Left kidney (tissue), 8 donors: ENCODE data around the gene FOXP3. TPM values are rescaled to one million over a fixed set of nuclear protein-coding genes. Genes with fewer than 3 reads are reported as not detected.
"Not testable (repeated sequence)": the region's sequence is repeated elsewhere in the genome, so short reads cannot be mapped to it uniquely, and the experiment has no call there.

Experiments used
- DNase-seq: peaks from one replicate; pipeline ENCODE4 v3.0.0-alpha.2; 2013
- long read RNA-seq, 8 donors: transcript quantifications; one replicate each; lab custom pipeline, GENCODE V29; 2026
- polyA plus RNA-seq: library from polyadenylated mRNA; unstranded; fragments of 120-200 nt; gene quantifications from one replicate; pipeline ENCODE4 v1.2.1, GENCODE V29; 2013; ENCODE audit not compliant: insufficient read length

FOXP3 gene, protein sequence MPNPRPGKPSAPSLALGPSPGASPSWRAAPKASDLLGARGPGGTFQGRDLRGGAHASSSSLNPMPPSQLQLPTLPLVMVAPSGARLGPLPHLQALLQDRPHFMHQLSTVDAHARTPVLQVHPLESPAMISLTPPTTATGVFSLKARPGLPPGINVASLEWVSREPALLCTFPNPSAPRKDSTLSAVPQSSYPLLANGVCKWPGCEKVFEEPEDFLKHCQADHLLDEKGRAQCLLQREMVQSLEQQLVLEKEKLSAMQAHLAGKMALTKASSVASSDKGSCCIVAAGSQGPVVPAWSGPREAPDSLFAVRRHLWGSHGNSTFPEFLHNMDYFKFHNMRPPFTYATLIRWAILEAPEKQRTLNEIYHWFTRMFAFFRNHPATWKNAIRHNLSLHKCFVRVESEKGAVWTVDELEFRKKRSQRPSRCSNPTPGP
- polyA plus RNA-seq = 0.85 TPM
- long read RNA-seq, donor 1, partial matches to known transcripts = 0 of 1 reads
- long read RNA-seq, donor 1, other reads (novel, unspliced or antisense) = 0 of 1 reads
- long read RNA-seq, donor 2 = 0 reads
- long read RNA-seq, donor 3 = 0 reads
- long read RNA-seq, donor 4 = 0 reads
- long read RNA-seq, donor 5 = 0 reads
- long read RNA-seq, donor 6 = 0 reads
- long read RNA-seq, donor 7 = 0 reads
- long read RNA-seq, donor 8 = 0 reads

DNA sequence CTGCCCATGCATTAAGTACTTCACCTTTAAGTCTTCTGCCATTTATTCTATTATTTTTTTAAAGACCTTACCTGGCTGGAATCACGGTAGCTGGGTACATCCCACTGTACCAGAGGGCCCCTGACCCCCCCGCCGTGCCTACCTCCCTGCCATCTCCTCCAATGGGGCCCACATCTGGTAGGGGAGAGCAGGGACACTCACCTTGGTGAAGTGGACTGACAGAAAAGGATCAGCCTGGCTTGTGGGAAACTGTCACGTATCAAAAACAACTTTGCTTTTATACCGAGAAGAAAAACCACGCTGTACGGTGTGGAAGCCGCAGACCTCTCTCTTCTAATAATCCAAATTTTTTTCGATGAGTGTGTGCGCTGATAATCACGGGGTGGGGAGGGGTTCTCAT, at the start of gene FOXP3:
Gene FOXP3 (minus strand): TSS at position 251 of the 400 bp plus-strand sequence. CDS start 6,205 bp downstream, outside the sequence.
- no peak for DNase-seq

DNA sequence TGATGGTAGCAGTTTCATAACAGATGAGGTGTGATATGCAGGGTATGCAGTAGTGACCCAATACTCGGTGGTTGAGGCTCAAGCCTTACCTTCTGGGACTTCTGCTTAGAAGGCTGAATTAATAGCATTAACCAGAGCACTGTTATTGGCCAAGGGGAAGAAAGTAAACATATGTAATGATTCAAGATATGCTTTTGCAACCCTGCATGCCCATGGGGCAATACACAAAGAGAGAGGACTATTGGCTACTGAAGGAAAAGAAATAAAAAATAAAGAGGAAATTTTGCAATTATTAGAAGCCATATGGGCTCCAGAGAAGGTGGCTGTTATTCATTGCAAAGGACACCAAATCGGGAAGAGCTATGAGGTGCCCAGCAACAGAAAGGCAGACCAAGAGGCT, 47.7 kb upstream of the FOXP3 start:
- DNase-seq = no peak

DNA sequence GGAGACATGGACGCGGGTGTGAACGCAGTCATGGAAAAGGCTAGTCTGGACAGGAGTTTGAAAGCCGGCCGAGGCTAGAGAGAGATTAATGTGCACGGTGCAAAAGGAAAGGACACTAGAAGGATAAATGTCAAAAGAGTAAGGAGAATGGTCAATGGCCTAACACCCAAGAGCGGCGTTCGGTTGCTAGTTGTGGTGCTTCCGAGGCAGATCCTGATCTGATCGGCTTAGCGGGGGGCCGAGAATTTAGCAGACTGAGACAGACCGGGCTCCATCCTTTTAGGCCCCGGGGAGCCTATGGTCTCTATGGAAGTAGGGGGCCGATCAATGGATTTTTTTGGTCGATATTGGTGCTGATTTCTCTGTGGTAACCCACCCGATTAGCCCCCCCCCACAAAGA, 45.9 kb upstream of the FOXP3 start:
- DNase-seq = no peak

DNA sequence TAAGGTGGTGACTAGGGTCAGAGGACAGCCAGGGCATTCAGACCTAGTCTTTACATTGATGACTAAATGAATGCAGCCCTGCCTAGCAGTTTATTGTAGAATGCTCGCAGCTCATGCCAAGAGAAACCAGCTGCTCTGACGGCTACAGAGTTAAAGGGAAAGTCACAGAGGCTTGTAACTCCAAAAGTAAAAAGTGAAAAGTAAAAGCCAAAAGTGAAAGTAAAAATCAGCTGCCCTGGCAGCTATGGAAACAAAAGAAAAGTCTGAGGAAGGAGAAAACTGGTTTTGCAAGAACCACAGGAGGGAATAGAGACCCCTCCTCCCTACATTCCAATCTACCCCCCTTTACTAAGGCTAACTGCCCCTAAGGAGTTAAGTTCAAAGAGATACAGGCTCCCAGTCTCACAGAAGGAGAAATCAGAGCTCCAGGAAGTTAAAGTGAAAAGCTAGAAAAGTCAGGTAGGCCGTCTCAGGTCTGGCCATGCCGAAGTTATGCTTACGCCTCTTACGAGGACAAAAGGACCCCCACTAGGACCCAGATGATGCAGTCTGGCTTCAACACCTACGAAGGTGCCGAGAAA, 45.0 kb upstream of the FOXP3 start:
- DNase-seq = peak; percentile 48

DNA sequence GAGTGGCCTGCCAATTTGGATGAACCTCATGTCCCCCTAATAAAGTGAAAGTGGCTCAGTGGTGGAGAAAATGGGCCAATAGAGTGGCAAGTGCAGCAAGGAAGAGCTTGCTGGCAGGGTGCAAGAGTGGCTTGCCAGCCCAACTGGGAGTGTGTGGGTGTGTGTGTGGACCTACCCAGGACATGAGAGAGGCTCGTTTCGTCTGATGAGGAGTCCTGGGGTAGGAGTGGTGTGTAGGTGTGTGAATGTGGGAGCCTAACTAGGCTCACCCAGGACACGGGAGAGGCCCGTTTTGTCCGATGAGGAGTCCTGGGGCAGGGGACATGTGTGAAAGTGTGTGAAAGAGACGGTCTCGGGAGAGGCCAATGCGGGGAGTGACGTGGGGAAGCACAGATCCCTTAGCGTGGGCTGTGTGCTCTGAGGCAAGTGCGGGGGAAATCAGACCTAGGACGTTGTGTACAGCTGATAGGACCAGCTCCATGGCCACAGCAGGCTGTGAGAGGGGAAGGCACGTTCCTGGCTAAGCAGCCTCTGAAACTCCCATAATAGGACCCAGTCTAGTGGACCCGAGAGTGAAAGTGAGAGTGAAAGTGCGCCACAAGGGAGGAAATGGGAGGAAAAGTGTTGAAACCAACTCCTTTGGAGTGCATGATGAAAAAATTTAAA, 44.2 kb upstream of the FOXP3 start:
- DNase-seq = no peak

DNA sequence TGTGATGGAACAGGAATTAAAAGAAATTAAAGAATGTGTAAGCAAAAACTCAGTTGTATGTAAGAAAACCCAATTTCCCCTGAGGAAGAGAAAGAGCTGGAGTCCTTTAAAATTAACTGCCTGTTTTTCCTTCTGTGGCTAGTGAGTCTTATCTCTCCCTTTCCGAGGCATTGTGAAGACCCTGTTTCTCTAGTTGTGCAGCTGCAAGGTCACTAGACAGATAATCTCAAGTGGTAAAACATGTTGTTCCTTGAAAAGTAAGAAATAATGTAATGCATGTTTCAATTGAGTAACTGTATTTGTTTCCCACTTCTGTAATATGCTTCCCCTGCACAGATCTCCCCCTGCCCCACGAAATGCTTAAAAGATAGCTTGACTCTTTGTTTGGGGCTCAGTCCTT, 43.3 kb upstream of the FOXP3 start:
- not testable (repeated sequence) for DNase-seq

DNA sequence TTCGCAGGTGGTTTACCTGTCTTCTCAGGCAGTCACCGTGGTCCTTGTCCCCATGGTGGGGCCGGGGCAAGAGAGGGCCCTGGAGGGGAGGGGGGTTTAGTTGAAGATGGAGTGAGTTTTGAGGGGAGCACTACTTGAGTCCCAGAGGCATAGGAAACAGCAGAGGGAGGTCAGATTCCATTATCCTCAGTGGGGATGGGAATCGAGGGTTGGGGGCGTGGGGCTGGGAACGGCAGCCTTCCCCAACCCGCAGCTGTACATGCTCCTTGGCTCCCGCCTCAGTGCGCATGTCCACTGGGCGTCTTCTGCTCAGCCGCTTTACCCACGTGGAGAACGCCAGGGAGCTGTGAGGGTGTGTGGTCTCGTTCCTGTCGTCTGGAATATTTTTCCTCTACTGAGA, 38.8 kb upstream of the FOXP3 start, which contains the start of gene GAGE10:
Gene GAGE10 (plus strand): TSS at position 301 of the 400 bp plus-strand sequence. CDS start 1,214 bp downstream, outside the sequence.
- no peak for DNase-seq

DNA sequence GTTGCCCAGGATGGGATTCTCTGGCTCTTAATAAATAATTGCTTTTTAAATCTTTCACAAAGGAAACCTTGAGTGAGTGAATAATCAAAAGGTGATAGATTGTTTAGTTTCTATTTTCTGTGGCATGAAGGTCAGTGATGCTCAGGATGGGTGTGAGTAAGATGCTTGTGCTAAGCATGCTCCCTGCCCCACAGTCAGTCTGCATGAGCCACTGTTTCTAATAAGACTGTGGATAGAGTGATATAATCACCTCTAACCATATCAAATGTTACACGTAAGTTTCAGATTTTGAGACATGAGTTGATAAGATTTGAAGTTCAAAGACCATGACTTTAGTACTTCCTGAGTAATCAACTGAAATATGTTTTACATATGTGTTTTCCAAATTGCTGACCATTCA, 36.2 kb upstream of the FOXP3 start:
- DNase-seq = no peak

DNA sequence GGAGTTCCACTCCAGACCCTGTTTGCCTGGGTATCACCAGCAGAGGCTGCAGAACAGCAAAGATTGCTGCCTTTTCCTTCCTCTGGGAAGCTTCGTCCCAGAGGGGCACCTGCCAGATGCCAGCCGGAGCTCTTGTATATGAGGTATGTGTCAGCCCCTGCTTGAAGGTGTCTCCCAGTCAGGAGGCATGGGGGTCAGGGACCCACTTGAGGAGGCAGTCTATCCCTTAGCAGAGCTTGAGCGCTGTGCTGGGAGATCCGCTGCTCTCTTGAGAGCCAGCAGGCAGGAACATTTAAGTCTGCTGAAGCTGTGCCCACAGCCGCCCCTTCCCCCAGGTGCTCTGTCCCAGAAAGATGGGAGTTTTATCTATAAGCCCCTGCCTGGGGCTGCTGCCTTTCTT, 34.8 kb upstream of the FOXP3 start:
- DNase-seq = not testable (repeated sequence)

DNA sequence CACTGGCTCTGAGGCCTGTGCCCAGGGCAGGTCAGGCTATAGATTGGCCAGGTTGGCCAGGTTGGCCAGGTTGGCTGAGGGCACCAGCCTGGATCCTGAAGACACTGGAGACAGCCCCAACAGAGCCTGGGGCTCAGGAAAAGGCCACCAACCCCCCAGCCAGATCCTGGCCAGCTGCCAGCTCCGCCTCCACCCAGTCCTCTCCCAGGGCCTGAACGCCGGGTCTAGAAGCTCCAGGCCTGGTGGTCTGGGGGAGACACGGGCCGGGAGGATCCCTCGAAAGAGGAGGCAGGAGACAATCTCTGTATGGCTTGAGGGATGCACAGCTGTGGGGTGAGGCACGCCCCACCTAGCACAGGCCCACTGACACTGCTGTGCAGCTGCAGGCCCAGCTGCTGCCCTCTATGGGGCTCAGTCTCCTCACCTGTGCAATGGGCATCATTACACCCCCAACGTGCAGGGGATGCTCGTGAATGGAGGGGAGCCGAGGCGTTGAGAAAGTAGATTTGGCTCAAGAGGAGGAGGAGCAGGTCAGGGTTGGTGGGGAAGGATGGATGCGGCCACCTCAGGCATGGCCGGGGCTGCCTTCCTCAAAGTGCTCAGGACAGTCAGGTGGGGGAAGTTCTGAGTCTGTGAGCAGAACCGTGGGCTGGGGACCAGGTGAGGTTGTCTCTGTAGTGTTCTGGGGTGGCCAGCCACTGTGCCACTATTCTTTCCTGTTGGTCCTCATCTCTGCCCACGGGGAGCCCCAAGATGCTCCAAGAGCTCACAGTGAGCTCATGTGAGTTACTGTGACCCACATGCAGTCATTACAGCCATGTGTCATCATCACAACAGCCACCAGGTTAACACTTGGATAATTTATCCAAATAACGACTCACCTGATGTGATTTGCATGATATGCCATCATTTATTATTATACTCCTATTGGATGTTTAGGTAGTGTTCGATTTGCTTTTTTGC, 28.2 kb upstream of the FOXP3 start:
- DNase-seq = no peak

DNA sequence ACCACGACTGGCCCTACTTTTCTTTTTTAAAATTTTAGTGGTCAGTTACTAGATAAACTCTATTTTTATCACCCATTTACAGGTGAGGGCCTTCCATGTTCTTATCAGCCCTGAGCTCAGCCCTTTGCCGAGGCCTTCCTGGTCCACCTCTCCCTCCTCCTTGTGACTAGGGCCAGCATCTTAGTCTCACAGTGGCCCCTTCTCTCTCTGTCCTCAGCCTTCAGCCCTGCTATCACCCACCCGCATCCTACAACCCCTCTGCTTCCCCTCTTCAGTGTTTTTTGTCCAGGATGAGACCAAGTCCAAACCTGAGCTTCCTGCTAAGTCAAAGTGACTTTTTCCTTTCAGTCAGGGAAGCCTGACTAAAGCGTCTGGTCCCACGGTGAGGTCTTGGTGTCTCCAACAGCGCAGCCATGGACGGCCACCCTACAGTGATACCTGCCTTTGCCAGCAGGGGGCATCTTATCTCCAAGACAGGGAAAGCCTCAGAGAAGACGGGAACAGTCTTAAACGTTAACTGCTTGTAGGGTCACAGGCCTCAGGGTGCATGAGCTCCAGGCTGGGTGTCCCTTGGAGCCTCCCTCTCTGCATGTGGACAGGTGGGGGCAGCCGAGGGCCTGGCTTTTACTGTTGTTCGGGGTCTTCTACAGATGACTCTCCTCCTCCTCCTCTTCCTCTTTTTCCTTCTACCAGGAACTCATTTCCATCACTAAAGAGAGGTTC, 27.3 kb upstream of the FOXP3 start:
- DNase-seq = peak; percentile 55

DNA sequence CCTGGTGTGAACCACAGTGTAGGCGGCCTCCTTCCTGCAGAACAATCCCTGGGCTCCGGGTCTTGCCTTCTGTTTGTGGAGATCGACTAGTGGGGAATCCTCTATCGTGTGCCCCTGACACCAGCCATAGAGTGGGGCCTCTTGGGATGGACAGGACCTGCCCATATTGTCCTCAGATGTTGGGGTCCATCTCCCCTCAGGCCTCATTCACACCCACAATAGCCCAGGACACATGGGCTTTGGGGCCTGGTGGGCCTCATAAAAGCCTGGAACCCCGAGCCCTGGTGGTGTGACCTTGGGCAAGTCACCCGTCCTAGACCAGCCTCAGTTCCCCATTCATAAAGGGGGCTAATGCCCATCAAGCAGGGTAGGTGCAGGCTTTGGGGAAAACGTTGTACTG, 25.7 kb upstream of the FOXP3 start:
- DNase-seq = no peak

DNA sequence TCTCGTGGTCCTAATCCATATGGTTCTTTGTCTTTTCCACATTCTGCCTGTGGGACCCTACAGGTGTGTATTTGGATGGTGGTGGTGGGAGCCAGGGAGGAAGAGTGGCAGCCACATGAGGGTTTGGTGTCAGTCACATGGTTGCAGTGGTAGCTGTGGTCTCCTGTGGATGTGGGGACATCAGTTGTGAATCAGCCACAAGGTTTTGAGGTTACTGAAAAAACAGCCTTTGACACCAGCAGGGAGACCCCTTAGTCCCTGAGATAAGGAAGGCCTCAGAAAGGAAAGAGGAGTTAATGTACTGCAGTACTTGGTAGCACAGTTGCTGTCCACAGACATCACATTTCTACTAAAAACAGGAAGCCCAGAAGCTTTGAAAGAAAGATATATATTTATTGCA, 23.2 kb upstream of the FOXP3 start:
- no peak for DNase-seq

DNA sequence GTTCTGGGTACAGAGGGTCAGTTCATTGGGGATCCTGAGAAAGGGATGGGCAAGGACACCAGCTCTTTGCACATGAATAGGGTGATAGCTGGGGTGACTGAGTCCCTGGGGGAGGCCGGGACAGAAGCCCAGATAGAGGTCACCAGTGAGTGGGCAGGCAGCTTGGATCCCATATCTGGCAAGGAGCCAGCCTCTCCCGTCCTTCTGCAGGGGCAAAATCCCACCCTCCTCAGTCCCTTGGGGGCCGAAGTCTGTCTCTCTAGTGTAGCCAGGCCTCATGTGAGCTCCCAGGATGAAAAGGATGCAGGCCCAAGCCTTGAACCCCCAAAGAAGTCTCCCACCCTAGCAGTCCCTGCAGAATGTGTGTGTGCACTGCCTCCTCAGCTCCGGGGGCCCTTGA, 22.1 kb upstream of the FOXP3 start:
- DNase-seq = no peak

DNA sequence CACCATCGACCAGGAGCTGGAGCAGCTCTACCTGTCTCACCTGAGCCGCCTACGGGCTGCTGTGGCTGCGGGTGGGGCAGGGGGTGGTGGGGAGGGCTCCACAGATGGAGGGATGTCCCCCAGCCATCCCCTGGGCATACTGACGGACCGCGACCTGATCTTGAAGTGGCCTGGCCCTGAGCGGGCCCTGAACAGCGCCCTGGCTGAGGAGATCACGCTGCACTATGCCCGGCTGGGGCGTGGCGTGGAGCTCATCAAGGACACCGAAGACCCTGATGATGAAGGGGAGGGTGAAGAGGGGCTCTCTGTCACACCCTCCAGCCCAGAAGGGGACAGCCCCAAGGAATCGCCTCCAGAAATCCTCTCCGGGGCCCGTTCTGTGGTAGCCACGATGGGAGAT, 21.6 kb upstream of the FOXP3 start:
- DNase-seq = no peak

DNA sequence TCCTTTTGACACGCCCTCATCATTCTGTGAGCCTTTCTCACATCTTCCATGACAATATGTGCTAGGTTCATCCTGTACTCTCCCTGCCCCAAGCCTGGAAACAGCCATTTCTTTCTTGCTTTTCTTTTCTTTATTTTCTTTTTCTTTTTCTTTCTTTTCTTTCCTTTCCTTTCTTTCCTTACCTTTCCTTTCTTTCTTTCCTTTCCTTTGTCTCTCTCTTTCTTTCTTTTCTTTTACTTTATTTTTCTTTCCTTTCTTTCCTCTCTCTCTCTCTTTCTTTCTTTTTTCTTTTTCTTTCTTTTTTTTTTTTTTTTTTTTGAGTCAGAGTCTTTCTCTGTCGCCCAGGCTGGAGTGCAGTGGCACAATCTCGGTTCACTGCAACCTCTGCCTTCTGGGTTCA, 19.7 kb upstream of the FOXP3 start:
- DNase-seq = no peak

DNA sequence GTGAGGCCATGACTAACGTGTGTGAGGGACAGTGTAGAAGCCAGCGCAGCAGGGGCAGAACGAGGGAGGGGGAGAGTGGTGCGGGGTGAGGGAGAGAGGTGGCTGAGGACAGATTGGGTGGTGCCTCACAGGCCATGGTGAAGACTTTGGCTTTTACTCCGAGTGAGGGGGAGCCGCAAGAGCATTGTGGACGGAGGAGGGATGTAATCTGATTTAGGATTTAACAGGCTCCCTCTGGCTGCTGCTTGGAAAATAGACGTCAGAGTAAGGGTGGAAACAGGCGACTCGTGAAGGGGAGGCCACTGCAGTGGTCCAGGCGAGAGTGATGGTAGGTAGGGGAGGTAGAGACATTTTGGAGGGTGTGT, 18.1 kb upstream of the FOXP3 start:
- DNase-seq = peak; percentile 33

DNA sequence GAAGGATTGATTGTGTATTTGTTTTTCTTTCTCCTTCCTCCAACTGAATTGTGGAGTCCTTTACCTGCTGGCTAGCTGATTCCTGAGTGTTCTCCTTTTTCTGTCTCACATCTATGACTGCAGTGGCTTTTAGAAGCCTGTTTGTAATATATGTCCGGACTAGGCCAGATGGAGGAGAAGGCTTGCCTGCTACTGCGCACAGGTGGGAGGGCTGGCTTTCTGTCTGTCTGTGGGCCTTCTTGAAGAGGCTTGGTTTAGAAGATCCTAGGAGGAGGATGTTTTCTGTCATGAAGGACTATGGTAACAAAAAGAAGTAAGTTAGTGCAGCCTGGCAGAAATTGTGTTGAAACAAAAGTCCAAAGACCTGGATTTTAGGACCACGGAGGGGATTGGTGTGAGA, 13.6 kb upstream of the FOXP3 start:
- no peak for DNase-seq

DNA sequence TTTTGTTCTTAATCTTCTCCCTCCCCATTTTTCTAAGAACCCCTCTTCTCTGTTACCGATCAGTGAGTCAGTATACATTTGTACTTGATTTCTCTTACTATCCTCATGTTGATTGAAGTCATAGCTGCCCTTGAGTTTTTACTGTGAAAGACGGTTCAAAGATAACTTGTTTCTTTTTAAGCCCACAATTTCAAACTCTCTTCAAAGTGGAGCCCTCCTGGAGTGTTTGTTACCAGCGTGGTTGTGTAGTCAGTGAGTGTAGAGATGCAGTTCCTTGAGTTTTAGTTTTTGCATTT, 13.0 kb upstream of the FOXP3 start:
- DNase-seq = no peak

DNA sequence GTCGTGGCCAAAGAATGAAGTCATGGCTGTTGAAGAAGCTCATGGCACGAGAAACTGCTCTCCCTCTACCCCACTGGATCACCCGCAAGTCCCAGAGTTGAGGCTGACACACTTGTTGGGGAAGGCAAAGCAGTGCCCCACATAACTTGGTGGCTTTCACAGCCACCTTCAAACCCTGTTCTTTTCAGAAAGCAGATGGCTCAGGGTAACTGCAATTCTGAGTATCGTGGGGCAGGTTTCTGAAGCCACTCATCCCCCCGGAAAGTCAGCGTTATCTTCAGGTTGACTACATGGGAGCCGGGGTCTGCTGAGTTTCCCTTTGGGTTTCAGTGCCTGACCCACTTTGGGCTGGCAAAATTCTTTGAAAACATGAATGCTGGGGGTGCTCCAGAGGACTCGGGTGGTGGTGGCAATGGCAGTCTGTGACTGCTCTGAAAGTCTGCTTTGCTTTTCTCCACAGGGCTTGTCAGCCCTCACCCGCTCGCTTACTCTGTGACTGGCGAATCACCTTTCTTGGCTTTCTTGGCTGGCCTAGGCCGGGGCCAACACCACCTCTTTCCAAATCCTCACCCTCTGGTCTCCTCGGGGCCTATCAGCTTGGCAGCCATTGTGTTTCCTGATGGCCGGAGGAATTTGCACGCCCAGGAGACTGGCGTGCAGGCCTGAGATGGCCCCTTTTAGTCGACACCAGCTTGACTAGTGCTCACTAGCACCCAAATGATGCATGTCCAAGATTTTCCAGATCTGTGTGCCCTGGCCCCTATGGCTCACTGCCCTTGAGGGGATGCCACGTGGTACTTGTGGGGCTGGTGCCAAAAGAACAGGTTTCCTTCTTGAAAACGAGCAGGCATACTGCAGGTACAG, 12.4 kb upstream of the FOXP3 start:
- no peak for DNase-seq
